Stimulated activated CD8-positive, alpha-beta memory T cell treated with anti-CD3 and anti-CD28 coated beads, Interleukin-12 subunit alpha, Interleukin-12 subunit beta, amount 100 ng/mL, for 4 hours (primary cell): Measurements from ENCODE around the gene ATP5PB.

Source experiments
- DNase-seq: peaks from one replicate; pipeline ENCODE4 v3.0.0-alpha.2; 2020; ENCODE audit warnings: low read depth

Gene ATP5PB, protein sequence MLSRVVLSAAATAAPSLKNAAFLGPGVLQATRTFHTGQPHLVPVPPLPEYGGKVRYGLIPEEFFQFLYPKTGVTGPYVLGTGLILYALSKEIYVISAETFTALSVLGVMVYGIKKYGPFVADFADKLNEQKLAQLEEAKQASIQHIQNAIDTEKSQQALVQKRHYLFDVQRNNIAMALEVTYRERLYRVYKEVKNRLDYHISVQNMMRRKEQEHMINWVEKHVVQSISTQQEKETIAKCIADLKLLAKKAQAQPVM

DNA sequence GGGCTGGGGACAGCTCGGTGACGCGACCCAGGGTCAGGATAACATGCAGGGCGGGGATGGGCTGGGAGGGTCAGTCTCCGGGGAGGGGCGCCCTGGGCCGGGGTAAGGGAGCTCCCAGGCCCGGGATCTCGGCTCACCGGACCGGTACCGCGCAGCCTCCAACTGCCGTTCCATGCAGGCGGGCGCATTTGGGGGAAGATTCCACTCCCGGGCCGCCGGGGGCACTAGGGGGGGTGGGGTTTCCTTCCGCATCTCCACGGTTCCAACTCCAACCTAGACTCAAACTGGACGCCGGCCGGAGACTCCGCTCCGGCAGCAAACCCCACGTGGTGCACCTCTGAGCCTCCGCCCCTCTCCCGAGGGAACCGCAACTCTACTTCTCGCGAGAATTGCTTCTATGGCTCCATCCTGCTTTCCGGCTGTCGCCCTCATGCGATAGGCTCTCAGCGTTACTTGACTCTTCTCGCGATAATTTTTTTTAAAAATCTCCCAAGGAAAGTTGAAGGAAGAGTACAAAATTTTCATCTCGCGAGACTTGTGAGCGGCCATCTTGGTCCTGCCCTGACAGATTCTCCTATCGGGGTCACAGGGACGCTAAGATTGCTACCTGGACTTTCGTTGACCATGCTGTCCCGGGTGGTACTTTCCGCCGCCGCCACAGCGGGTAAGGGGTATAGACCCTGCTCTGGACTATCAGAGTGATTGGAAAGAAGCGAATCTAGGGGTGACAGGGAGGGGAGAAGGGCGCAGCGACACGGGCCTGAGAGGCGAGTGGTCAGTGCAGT, at the start of gene ATP5PB, which contains the start of gene WDR77:
Gene ATP5PB, plus strand, starts transcription at position 547 of the 785 bp plus-strand sequence. Its CDS starts 78 bp downstream, at position 625.
Gene WDR77, minus strand, starts transcription at position 339 of the 785 bp plus-strand sequence. Its CDS starts 87 bp downstream, at position 252.
- peak; percentile 82 for DNase-seq

DNA sequence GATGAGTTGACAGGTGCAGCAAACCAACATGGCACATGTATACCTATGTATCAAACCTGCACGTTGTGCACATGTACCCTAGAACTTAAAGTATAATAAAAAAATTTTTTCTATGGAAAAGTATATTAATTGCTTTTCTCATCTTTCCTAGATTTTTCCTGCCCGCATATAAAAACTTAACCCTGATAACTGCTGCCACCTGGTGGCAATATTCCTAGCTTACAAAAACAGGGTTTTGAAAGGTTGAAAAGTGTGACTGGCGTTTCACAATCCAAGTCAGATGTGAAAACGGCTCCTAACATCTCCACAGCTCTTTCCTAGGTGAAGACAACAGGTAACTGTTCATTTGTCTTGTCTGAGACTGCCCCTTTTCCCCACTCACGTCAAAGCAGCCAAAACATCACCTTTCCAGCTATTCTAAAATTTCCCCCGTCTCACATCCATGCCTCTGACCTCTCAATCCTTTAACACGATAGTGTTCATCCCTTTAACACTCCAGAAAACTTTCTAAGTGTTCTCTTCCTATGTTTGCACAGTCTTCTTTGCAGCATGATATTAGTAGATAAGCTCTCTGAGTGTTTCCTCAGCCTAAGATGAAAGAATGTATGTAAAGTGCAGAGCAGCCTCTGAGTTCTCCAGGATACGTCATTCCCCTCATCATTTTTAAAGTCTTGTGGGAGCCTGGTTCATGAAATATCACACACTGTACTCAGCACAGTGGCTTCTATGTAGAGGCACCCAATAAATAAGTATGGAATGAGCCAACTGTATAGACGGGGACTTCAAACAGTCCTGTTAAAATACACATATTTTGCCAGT, 49.3 kb upstream of the ATP5PB start:
- DNase-seq: no peak

DNA sequence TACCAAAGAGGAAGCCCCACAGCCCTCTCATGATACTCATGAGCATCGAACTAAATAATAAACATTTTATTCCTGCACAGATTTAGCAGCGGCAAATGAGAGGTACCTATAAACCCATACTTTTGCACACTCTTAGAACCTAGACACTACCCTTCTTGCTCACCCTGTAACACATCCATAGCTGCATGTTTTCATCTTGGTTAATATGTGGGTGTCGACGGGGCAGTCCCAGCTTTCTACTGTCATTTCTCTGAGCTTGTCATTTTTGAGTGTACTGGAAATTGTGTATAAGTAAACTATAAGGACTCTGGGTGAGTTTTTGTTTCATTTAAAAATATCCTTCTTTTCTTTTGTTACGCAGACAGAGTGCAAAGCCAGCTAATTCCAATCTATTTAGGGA, 47.2 kb upstream of the ATP5PB start:
- no peak for DNase-seq

DNA sequence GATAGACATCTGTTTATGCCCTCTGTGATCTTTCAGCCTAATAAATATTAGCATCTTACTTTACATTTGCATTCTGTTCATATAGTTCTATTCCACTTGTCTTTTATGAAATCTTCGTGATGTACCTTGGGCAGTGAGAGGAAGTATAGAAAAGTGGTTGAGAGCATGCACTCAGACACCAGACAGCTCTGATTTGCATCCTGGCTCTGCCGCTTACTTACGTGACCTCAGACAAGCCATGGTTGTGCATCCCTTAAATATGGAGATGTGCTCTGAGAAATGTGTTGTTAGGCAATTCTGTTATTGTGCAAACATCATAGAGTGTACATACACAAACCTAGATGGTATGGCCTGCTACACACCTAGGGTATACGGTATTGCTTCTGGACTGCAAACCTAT, 44.7 kb upstream of the ATP5PB start:
- DNase-seq: no peak

DNA sequence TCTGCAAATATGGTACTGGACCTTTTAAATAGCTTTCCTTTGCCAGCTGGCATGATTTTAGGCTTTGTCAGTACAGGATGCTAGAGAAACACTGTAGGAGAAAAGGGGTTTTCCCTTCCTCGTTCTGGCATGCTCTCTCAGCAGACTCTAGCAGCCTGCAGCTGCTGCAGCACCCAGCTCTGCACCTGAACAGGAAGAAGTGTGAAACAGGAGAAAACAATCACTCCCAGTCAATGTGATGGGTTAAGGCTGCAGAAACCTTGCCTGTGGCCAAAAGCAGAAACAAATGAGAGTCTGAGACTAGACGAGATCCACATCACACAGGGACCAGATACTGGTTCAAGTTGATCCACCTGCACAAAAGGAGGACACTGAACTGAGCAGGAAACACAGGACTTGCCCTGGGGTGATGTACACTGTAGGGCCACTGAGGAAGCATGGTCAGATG, 42.9 kb upstream of the ATP5PB start:
- peak; percentile 2 for DNase-seq

DNA sequence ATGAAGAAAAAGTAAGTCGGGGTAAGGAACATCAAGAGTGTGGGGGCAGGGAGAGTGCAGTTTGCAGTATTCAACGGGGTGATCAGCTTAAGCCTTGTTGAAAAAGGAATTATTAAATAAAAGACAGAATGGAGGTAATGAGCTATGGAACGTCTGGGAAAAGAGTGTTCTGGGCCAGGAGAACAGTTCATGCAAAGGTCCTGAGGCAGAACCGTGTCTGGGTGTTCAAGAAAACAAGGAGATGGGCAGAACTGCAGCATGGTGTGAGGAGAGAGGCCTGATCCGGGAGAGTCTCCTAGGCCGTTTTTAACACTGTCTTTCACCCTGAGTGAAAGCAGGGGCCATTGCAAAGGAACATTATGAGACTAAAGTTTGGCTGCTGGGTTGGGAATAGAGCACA, 42.0 kb upstream of the ATP5PB start:
- DNase-seq: no peak

DNA sequence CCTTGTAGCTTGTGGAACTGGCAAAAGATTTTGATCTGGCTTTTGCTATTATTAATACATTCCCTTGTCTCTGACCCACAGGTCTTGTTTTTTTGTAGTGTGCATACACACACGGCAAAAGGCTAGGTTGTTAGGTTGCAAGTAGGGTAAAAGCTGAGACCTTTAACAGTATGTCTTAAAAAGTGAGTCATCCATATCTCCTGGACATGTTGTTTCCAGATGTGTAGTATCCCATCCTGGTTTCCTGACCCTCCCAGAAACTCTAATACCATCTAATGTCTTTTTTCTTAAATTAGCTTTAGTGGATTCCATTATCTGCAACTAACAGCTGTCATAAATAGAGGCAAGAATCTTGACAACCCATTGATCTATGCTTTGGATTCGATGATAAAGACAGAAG, 36.4 kb upstream of the ATP5PB start:
- DNase-seq: no peak

DNA sequence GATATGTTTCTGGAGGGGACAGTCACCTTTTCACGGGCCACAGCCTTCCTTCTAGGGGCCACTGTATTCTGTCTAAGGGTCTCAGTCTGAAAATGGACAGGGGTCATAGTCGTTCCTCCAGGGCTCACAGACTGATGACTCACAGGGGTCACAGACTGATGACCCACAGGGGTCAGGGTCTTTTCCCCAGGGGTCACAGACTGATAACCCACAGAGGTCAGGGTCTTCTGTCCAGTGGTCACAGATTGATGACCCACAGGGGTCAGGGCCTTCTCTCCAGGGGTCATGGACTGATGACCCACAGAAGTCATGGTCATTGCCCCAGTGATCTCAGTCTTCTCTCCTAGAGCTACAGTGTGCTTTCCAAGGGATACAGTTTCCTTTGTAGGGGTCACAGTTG, 34.5 kb upstream of the ATP5PB start:
- DNase-seq: no peak

DNA sequence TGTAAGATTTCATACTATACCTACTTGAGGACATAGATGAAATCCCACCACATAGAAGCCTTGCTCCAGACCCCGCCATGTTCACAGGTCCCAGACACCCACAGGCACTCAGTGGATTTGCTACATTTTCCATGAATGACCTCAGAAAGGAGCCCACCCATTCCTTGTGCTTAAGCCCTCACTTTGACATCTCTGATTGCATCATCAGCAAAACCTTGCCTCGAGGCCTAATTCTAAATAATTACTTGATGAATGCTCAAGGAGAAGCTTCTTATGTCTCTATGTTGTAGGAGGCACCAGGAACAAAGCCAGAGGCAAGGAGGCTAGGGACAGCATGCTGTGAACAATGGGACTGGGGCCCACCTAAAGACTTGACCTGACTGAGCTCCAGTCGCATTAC, 33.8 kb upstream of the ATP5PB start:
- no peak for DNase-seq

DNA sequence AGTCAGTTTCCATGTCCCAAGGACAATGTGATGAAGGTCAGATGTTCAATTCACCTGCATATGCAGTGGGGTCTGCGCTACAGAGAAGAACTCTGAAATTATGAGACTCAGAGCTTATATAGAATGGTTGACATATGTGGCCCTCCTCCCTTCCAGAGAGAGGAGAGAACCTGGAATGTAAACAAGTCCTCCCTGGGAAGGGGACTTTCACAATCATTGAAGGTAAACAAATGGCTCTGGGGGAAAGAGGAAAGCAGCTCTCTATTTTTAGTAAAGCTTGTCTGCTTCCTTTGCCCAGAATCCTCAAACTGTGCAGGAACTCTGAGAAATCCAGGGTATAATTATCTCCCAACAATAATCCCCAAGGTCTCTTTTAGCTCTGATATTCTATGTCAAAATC, 31.5 kb upstream of the ATP5PB start:
- no peak for DNase-seq

DNA sequence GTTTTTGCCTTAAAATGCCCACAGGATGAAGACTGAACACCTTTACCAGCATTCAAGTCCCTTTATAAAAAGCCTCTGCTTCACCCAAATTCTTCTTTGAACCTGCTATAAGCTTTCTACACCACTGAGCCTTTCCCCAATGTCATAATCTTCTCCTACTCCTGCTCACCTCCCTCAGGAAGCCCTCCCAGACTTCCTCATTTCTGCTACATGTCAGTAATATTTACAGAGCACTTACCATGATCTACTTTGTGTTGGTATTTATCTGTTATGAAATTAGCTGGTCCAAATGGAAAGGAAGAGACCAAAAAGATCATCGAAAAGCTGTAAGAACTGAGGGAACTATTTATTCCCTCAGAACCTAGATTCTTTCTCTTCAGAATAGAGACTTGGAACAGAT, 30.2 kb upstream of the ATP5PB start:
- no peak for DNase-seq

DNA sequence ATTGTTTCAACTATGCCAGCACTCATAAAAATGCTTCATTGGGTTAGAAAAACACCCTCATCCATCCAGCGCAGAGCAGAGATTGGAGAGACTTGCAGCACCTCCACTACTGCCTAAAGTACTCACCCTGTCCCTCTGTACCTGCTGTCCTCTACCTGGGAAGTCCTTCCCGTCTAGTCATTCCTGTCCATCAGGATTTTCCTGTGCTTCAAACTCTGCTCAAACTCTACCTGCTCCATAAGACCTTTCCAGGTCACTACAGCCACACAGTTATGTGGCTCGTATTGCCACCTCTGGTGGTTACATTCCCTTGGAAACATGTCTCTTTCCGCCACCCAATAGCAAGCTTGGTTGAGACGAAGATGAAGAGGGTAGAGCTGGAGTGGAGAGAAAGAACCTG, 28.9 kb upstream of the ATP5PB start:
- no peak for DNase-seq

DNA sequence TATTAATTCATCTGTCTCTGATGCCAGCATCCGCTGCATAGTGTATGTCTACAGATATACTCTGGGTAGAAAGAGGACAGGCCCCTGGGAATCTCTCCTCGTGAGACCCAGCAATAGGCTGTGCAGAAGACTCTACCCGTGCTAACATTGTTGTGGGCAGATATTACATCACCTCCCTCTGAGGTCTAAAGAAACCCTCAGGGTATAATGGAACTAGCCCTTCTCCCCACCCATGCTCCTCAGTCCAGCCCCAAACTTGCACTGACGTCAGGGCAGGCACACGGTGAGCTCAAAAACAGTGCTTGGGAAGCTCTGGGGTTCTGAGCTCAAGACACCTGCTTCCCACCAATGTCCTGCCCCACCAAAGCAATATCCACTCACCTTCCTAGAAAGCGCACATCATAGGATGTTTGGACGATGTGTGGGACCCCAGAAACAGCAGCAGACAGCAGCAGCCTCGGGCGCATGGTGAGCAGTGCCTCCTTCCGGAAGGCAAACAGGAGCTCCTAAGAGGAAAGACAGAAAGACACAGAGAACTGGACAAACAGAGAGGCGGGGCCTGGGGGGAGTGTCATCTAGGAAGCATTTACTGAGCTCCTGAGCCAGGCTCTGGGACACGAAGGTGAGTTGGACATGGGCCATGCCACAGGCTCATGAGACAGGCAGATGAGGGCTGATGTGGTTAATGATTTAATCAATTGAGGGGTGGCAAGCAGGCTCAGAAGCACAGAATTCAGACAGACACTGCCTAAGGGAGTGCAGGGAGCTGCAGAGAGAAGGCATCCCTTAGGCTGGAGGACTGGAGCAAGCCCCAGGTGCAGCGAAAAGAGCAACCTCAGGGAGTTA, 26.5 kb upstream of the ATP5PB start:
- DNase-seq: no peak

DNA sequence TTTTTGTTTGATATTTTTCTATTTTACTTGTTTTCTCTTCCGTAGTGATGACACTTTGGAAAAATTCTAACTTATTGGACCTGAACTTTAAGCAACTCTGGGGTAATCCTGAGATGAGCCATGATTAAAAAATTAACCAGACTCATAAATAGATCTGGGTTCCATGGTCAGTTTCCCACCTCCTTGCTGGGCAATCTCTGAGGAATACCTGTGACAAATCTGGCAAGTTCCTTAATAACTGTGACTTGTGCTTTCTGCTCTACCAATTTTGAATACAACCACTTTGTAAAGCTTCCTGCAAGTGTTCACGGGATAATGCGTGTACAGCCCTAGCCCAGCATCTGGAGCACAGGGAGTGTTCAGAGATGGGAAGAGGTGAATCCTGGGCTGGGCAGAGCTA, 25.0 kb upstream of the ATP5PB start:
- no peak for DNase-seq

DNA sequence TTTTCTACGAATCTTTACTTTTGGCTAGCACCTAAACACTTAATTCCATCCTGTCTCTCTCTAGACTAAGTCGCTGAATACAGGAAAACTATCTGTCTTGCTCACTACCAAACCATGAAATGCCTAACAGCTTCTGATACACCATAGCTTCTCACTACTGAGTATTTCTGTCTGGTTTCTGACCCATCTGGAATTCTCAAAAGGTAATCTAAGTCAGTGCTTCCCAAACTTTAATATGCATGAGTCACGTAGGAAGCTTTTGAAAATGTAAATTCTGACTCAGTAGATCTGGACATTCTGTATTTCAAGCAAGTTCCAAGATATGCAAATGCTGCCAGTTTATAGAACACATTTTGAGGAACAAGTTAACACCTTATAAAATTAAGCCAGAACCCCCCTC, 12.5 kb upstream of the ATP5PB start:
- no peak for DNase-seq

DNA sequence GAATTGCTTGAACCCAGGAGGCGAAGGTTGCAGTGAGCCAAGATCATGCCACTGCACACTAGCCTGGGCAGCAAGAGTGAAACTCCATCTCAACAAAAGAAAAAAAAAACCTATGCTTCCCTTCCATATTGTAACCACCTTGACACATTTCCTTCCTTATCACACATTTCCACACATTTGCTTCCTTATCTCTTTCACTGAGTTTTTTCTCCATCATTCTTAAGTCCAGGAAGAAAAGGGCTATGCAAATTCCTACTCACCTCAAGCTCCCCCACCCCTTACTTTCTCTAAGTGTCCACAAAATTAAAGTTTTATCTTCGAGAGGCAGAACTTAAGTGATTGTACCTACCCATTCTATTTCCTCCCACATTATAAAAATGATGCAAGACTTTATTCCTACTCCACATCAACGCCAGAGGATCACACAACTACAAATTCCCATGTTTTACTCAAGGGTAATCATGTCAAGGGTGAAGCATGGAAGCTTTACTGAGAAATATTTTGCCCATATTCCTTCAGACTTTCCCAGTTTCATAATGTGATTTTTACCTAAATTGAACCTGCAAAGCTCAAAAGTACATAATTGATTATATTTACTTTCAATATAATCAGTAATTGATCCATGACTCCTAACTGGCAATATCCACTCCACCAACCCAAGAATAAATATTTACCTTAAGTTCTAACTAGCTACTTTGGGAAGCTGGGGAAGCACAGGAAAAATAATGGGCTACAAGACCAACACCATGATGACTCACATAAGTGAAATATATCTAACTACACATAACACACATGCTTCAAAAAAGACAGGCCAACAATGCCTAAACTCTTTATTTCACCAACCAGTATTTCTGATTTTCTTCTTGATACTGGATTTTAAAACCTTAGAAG, 9.6 kb upstream of the ATP5PB start:
- DNase-seq: no peak

DNA sequence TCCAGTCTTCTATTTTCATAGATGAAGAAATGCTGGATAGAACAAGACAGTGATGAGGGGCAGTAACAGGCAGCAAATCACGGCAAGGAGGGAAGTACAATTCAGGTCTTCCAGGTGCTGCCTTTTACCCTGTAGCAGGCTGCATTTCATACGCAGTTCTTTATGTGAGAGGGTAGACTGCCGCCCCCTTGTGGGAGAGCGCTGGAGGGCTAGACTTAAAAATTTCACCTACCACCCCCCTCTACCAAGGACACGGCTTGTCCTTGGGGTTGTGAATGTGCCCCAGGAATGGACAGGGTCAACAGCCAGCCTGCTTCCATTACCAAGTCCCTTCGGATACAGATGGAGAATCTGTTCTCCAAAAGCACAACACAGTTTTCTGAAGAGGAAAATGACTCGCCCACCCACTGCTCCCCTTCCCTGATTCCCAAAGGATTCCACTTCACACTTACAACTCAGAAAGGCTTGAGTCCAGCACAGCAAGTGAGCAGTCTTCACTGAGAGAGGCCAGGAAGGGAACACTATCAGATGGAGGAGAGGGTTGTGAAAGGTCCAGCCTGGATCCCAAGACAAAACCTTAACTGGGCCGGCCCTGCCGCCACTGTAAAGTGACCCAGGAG, 7.6 kb upstream of the ATP5PB start:
- DNase-seq: peak; percentile 17

DNA sequence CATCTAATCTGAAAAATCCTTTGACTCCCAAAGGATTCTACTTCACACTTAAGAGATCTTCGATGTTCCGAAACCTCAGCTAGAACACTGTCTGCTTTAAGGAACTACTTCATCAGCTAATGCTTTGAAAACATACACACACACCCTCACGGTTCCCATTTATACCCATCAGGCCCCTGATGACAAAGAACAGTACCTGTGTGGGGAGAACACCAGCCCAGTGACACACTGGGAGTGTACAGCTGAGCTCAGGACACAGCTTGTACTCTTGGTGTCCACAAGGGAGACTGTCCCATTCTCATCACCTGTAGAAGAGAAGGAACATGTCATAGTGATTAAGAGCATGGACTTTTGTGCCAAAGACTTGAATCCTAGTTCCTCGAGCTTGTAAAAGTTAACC, 6.8 kb upstream of the ATP5PB start:
- DNase-seq: no peak

DNA sequence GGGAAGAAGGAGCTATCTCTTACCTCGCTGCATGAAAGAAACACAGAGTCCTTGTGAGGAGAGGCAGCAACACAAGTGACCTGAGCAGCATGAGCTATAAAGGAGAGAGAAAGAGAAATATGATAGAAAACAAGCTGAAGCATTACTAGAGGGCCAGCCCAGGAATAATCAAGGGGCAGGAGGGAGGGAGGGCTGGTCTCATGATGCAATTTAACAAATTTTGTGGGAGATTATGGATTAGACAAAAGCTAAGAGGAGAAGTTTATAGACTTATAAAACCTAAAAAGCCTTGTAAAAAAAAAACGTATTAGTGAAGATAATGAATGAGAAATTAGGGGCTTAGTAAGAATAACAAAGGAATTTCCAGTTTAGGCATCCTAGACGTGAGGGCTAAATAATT, 5.2 kb upstream of the ATP5PB start:
- no peak for DNase-seq

DNA sequence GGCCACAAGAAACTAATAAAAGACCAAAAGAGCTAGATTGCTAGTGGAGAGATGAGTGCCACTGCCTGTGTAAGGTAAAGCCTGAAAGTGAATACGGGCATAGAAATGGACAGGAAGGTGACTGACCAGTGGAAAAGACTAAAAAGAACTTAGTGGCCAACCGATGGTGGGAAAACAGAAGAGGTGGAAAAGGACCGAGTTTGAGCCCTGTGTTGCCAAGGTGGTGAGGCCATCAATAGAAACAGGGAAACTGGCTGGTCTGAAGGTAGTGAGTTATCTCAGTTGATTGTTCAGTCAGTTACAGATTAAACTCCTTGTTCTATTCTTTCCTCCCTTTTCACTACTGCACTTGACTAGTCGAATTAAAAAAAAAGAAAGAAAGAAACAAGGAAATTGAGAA, 2.7 kb upstream of the ATP5PB start:
- DNase-seq: no peak
